ENCODE data around the gene WNT3A.
"Not testable (repeated sequence)": the region's sequence is repeated elsewhere in the genome, so short reads cannot be mapped to it uniquely, and the experiment has no call there.

The WNT3A gene

DNA sequence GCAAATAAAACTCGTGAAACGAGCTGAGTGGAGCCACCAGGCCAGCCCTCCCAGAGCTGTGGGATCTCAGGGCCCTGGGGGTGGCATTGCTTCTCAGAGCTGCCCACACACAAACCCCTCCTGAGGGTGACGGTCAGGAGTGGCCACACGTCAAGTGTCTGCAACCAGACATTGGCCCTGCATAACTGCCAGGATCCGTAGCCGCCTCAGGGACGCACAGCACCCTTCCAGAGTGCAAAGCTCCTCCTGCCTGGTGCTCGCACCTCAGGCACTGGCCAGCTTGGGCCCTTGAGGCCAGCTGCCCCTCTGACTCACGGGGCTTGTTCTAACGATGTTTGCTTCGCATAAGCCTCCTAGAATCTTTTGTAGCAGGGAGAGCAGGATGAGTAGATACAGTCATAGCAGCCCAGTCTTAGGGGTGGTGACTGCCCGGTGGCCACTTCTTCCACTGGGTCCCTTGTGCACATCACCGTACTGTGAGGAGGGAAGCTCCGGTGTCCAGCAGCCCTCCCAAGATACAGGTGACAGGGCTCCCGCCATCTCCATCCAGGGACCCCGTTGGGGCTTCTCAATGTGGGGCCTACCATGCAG lies 5.0 kb downstream of the WNT3A start:
- no peak for DNase-seq

GRCh38 chr1:228012555-228012954 lies 5.8 kb downstream of the WNT3A start:
- no peak for DNase-seq

DNA sequence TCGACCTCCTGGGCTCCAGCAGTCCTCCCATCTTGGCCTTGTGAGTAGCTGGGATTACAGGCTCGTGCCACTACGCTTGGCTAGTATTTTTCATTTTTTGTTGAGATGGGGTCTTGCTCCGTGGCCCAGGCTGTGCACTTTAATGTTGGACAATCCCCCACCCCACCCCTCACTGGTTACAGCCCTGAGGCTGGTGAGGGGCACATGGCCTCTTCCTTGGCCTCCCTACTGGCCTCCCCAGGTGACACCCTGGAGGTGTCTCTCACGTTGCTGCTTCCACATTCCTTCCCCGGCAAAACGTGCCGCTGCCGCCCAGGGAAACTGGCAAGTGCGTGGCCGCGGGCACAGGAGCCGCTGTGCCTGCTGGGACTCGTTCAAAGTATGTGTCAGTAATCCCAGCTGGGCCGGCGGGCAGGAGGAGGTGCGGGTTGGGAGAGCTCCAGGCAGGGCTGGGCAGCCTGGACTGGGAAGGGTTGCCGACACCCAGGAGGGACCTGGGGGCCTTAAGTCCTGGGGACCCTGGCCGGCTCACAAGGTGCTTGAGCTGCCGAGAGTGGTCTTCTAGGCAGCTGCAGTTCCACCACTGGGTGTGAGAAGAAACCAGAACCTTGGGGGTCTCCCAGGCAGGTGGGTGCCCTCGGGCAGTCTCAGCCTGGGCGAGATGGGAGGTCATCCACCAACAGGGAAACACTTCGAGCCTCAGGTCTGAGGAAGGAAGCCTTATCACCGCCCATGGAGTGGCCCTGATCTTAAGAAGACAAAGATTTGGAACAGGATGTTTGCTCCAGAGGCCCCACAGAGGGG lies 6.5 kb downstream of the WNT3A start:
- peak; percentile 4 for DNase-seq

GRCh38 chr1:228013935-228014930 lies 7.4 kb downstream of the WNT3A start:
- DNase-seq, result peak; percentile 9

DNA sequence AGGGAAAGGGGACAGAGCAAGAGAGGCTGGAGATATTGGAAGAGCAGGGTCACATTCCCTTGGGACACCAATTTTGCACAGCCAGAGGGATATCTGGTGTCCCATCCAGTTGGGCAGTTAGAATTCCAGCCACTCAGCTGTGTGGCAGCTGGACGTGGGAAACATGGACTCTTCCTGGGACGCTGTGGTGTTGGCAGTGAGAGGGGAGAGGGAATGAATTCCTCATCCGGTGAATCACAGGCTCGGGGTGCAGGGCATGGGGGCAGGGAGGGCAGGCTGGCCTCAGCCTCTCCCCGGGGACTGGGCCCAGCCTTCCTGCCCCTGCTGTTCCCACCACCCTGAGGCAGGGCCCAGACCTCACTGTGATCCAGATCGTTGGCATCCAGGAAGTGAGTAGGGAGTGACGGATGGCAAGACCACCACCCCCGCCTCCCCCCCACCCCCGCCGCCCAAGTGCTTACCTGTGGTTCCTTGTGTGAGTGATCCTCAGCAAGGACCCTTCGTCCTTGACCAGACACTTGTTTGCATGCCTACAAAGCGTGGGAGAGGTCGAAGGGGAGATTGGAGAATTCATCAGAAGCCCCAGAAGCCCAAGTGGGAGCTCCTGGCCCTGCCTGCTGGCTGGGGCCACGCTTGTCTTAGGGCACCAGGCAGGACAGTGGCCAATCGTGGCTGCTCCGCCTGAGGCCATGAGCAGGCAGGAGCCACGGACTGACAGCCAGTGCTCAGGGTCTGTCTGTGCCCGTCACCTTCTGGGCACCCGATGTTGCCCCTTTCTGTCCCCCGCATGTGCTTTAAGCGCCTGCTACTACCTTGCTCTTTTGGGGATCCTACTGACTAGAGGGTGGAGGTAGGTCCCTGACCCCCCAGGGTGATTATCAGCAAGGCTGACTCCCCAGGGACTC lies 8.7 kb downstream of the WNT3A start:
- peak; percentile 9 for DNase-seq

DNA sequence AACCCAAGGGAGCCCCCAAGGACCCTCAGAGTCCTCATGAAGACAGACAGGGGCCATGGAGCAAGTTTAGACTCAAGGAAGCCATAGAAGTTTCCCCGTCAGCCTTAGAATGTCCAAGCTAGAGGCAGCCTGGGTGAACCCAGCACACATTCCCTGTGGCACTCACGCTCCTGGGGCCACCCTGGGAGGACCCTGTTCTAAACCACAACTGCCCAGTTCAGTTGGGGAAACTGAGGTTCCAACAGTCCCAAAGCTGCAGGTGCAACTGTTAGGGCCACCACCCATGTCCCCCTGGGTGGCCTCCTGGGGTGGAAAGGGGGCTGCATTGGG lies 9.3 kb downstream of the WNT3A start:
- DNase-seq, result peak; percentile 3

DNA sequence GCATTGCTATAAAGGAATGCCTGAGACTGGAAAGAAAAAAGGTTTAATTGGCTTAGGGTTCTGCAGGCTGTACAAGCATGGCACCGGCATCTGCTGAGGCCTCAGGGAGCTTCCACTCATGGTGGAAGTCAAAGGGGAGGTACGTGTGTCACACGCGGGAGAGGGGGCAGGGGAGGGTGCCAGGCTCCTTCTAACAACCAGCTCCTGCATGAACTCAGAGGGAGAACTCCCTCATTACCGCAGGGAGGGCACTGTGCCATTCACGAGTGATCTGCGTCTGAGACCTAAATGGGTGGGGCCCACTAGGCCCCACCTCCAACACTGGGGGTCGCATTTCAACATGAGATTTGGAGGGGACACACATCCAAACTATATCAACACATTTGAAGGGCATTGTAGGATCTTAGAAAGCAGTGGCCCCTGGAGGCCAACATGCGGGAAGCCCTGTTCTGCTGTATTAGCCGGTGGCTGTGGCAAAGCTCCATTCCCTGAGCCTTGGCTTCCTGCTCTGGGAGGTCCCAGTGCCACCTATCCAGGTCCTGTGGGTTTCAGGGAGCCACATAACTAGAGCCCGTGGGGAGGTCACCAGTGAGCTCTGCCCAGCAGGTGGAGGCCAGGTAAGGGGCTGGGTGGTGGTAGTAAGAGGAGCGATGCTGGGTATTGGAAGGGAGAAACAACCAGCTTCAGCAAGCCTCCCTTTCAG lies 10.0 kb downstream of the WNT3A start:
- DNase-seq, result peak; percentile 5

DNA sequence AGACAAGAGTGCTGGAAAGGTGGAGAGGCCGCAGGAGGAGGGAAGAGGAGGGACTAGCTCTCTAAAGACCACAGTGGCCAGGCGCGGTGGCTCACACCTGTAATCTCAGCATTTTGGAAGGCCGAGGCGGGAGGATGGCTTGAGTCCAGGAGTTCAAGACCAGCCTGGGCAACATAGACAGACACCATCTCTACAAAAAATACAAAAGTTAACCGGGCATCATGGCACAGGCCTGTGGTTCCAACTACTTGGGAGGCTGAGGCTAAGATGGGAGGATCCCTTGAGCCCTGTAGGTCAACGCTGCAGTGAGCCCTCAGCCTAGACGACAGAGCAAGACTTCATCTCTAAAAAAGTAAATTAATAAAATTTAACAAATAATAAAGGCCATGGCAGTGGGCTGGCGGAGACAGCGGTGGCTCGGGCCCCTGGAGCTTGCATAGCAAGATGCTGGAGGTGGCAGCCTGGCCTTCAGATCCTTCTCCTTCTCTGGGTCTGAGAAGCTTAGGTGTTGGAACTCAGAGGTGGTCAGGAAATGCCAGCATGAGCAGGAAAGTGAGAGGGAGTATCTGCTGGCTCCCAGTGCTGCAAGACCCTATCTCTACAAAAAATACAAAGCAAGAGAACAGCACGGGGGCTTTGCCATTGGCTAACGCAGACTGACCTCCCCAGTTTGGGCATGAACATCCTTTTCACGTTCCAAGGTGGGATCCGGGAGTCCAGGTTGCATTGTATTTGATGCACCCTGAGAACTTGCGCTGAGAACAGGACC lies 10.7 kb downstream of the WNT3A start:
- peak; percentile 7 for DNase-seq

- DNase-seq, result no peak
These were observed 11.3 kb downstream of the WNT3A start for GRCh38 chr1:228018125-228018398.

GRCh38 chr1:228018961-228019721 lies 12.3 kb downstream of the WNT3A start:
- peak; percentile 8 for DNase-seq

GRCh38 chr1:228019722-228020083 lies 12.9 kb downstream of the WNT3A start:
- DNase-seq, result not testable (repeated sequence)

GRCh38 chr1:228020686-228021354 lies 14.0 kb downstream of the WNT3A start:
- peak; percentile 4 for DNase-seq

- DNase-seq, result peak; percentile 2
These were observed 14.7 kb downstream of the WNT3A start for GRCh38 chr1:228021355-228022030.

DNA sequence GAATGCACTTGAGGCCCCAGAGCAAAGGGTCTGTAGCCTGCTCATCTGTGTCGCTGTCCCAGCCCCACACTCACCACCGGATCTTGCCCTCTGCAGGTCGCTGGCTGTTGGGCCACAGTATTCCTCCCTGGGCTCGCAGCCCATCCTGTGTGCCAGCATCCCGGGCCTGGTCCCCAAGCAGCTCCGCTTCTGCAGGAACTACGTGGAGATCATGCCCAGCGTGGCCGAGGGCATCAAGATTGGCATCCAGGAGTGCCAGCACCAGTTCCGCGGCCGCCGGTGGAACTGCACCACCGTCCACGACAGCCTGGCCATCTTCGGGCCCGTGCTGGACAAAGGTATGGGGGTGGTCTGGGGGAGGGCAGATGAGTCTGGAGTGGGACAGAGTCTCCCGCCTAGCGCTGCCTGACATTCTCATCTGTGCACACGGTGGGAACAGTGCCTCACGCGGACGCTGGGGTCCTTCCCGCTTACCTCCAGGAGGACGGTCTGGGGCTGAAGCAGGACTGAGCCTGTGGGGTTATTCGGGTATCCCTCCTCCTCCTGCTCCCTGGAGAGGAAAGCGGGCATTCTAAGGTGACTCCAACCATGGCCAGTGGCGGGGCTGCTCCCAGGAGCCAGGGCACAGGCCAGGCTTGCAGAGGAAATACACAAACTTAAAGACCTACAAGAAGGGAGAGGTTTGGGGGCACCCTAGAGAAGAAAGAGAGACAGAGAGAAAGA lies 15.9 kb downstream of the WNT3A start:
- peak; percentile 12 for DNase-seq

DNA sequence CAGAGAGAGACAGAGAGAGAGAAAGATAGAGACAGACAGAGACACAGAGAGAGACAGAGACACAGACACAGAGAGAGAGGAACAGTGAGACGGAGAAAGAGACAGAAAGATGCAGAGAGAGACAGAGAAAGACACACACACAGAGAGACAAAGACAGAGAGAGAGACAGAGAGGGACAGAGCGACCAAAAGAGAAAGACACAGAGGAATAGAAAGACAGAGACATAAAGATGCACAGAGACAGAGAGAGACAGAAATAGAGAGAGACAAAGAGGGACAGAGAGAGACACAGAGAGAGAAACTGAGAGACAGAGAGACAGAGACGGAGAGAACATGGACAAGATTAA lies 16.5 kb downstream of the WNT3A start:
- no peak for DNase-seq

DNA sequence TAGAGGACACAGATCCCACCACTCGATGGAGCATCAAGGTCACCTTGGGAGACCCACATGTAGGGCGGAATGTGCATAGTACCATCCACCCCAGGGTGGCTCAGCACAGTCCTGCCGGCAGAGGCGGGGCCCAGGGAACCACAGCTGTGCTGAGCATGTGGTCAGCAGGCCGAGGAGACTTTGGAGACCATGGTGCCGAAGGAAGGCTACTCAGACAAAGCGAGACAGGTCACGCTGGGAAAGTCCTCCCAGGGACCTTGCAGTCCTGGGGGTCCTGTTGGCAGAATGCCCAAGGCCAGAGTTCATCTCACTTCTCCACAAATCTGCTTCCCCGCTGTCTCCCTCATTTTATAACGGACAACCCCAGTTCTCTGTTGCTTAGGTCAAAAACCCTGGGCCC lies 22.5 kb downstream of the WNT3A start:
- peak; percentile 2 for DNase-seq

DNA sequence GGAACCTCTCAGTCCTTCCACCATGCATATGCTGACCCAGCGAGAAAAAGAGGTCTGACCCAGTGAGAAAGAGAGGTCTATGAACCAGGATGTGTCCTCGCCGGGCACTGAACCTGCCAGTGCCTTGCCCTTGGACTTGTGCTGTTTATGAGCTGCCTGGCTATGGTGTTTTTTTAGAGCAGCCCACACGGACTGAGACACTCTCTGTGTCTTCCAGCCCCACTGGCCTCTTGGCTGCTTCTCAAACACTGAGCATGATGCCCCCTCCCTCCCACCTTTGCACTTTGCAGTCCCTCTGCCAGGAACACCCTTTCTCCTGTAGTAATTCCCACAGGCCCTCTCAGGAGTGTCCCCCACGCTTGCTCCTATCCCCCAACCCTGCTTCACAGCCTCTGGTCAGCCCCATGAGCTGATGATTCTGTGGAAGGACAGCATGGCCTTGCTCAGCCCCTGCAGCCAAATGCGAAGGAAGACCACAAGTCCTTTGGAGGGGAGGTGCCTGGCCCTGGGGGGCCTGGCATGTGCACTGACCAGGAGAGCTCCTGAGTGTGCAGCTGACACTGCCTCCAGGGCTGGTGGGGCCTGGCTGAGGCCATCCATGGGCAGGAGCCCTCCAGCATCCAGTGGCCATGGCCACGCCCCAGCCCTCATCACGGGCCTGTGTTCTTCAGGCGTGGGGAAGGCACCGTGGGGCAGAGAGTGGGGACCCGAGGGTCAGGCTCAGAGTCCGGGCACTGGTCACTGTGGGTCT lies 23.8 kb downstream of the WNT3A start:
- DNase-seq, result no peak

All from activated T-cell treated with anti-CD3 and anti-CD28 coated beads, Interleukin-2, amount 50 U/mL, for 1 hour (primary cell).